Endodermal cell (in vitro differentiated cells): ENCODE results near the gene CTSA. TPM values are rescaled to one million over a fixed set of nuclear protein-coding genes. Genes with fewer than 3 reads are reported as not detected.
"Not testable (repeated sequence)": the region's sequence is repeated elsewhere in the genome, so short reads cannot be mapped to it uniquely, and the experiment has no call there.

Source experiments
- DNase-seq: peaks from one replicate; pipeline ENCODE4 v3.0.0-alpha.2; 2017
- H3K27ac ChIP-seq: 2 replicates; pipeline ENCODE4 v1.5.1; 2013; ENCODE audit warnings: mild to moderate bottlenecking, low read depth, low read length, moderate library complexity
- H3K27me3 ChIP-seq: 2 replicates; pipeline ENCODE4 v1.6.1; 2013; ENCODE audit warnings: mild to moderate bottlenecking, low read length, moderate library complexity; ENCODE audit not compliant: insufficient read depth, control insufficient read depth, poor library complexity, severe bottlenecking
- H3K36me3 ChIP-seq: 2 replicates; pipeline ENCODE4 v1.7.0; 2013; ENCODE audit warnings: mild to moderate bottlenecking, low read length, moderate library complexity; ENCODE audit not compliant: control insufficient read depth, insufficient read depth
- H3K4me1 ChIP-seq: one replicate; pipeline ENCODE4 v1.7.0; 2013; ENCODE audit warnings: low read length; ENCODE audit not compliant: control insufficient read depth, insufficient read depth
- H3K4me3 ChIP-seq: 2 replicates; pipeline ENCODE4 v1.5.1; 2013; ENCODE audit warnings: mild to moderate bottlenecking, low read length, moderate library complexity
- H3K9ac ChIP-seq: 2 replicates; pipeline ENCODE4 v1.6.1; 2013; ENCODE audit warnings: mild to moderate bottlenecking, low read length, moderate library complexity; ENCODE audit not compliant: poor library complexity, severe bottlenecking; ENCODE audit errors: extremely low read depth
- H3K9me3 ChIP-seq: 2 replicates; pipeline ENCODE4 v1.6.1; 2013; ENCODE audit warnings: mild to moderate bottlenecking, low read length, moderate library complexity; ENCODE audit not compliant: control insufficient read depth
- H3K27ac Mint-ChIP-seq: 2 replicates; pipeline ENCODE4 v1.8.0; 2020; ENCODE audit warnings: mixed read lengths
- H3K27me3 Mint-ChIP-seq: 2 replicates; pipeline ENCODE4 v1.8.0; 2021; ENCODE audit warnings: mild to moderate bottlenecking, mixed read lengths; ENCODE audit not compliant: insufficient read depth
- H3K36me3 Mint-ChIP-seq: 2 replicates; pipeline ENCODE4 v1.8.0; 2020; ENCODE audit warnings: low read depth, mixed read lengths
- H3K4me1 Mint-ChIP-seq: 2 replicates; pipeline ENCODE4 v1.8.0; 2020; ENCODE audit warnings: mixed read lengths
- H3K4me3 Mint-ChIP-seq: 2 replicates; pipeline ENCODE4 v1.8.0; 2020; ENCODE audit warnings: mild to moderate bottlenecking, moderate library complexity, mixed read lengths
- H3K9me3 Mint-ChIP-seq: 2 replicates; pipeline ENCODE4 v1.8.0; 2020; ENCODE audit warnings: mild to moderate bottlenecking, mixed read lengths
- CTCF ChIP-seq: fragments of 200-600 bp; sonication (generic); conservative IDR thresholded peaks from 2 replicates; pipeline ENCODE4 v1.5.0; 2021; ENCODE audit warnings: antibody characterized with exemption, mild to moderate bottlenecking
- WGBS, 2 experiments: methylation state at CpG; one replicate each; pipeline versions ENCODE4 v1.1.5 to v1.1.7; 2013; ENCODE audit warnings: missing lambda C conversion rate in 2 of 2, mixed read lengths in 1 of 2; ENCODE audit not compliant: insufficient coverage in 1 of 2, insufficient read length in 1 of 2; 5-methylcytosine and 5-hydroxymethylcytosine counted together
- total RNA-seq, 2 donors: library from RNA; stranded (reverse); fragmentation: NEBNext Ultra II Directional in 1 of 2; extraction: Animal tissue kit (Norgen Biotek cat#: 25700) in 1 of 2; gene quantifications; 2 replicates in 1 of 2; 3 replicates in 1 of 2; pipeline ENCODE4 v1.2.1, GENCODE V29; 2021

The CTSA gene
- total RNA-seq, 2 donors from 2014 or later: 70.7 to 84.8 TPM

- Histone ChIP-seq H3K27me3 (no peaks in the 10 kb centered on the region), H3K9ac (no peak overlapping the region), H3K4me3 (no peak overlapping the region), H3K4me1 (no peaks in the 10 kb centered on the region), H3K27ac (no peak overlapping the region), H3K9me3 (no peaks in the 10 kb centered on the region), H3K36me3 (peaks cover 66% of the 10 kb centered on the region)
- Mint-ChIP-seq H3K9me3 (no peaks in the 10 kb centered on the region), H3K36me3 (peaks cover 47% of the 10 kb centered on the region), H3K27me3 (no peaks in the 10 kb centered on the region), H3K4me3 (no peak overlapping the region), H3K4me1 (no peaks in the 10 kb centered on the region), H3K27ac (no peak overlapping the region)
- WGBS, 2 experiments: 94 to 98% methylated on average over 6 to 7 of the region's 7 CpGs
- no peak for DNase-seq
- TF ChIP-seq CTCF: no peak
Measured at GRCh38 chr20:45897692-45898091, 6.6 kb downstream of the CTSA start.

GRCh38 chr20:45898285-45898684 is 7.2 kb downstream of the CTSA start:
- no peaks in the 10 kb centered on the region for H3K27me3 ChIP-seq
- 90 to 100% methylated on average over 5 to 12 of the region's 12 CpGs for WGBS, 2 experiments
- H3K9me3 ChIP-seq: no peaks in the 10 kb centered on the region
- Mint-ChIP-seq H3K27ac (no peak overlapping the region), H3K27me3 (no peaks in the 10 kb centered on the region), H3K36me3 (peaks cover 48% of the 10 kb centered on the region), H3K4me1 (no peaks in the 10 kb centered on the region), H3K4me3 (no peak overlapping the region), H3K9me3 (no peaks in the 10 kb centered on the region)
- no peak overlapping the region for H3K27ac ChIP-seq
- no peaks in the 10 kb centered on the region for H3K4me1 ChIP-seq
- H3K36me3 ChIP-seq: peaks cover 66% of the 10 kb centered on the region
- H3K4me3 ChIP-seq: no peak overlapping the region
- no peak for DNase-seq
- no peak for TF ChIP-seq CTCF
- H3K9ac ChIP-seq: no peak overlapping the region

- Mint-ChIP-seq H3K27ac (no peak overlapping the region), H3K9me3 (no peaks in the 10 kb centered on the region), H3K4me1 (no peaks in the 10 kb centered on the region), H3K36me3 (peaks cover 51% of the 10 kb centered on the region), H3K27me3 (no peaks in the 10 kb centered on the region), H3K4me3 (no peak overlapping the region)
- Histone ChIP-seq H3K9ac (no peak overlapping the region), H3K4me3 (no peak overlapping the region), H3K9me3 (no peaks in the 10 kb centered on the region), H3K4me1 (no peaks in the 10 kb centered on the region), H3K27me3 (no peaks in the 10 kb centered on the region), H3K36me3 (peaks cover 66% of the 10 kb centered on the region), H3K27ac (no peak overlapping the region)
- TF ChIP-seq CTCF: no peak
- DNase-seq: no peak
- 84 to 94% methylated on average over 5 to 12 of the region's 13 CpGs for WGBS, 2 experiments
Measured at GRCh38 chr20:45899046-45899835, 8.1 kb downstream of the CTSA start.

- H3K27me3 Mint-ChIP-seq: not testable (repeated sequence)
Measured at GRCh38 chr20:45901332-45901731, 10.2 kb downstream of the CTSA start.

More at GRCh38 chr20:45901332-45901731, 10.2 kb downstream of the CTSA start:
- 90 to 93% methylated on average over 5 to 6 of the region's 6 CpGs for WGBS, 2 experiments
- not testable (repeated sequence) for H3K4me3 Mint-ChIP-seq, H3K4me1 ChIP-seq, H3K27ac Mint-ChIP-seq, H3K9me3 Mint-ChIP-seq, H3K9ac ChIP-seq, H3K4me3 ChIP-seq, H3K9me3 ChIP-seq, H3K4me1 Mint-ChIP-seq, DNase-seq, H3K27me3 ChIP-seq, H3K27ac ChIP-seq
- H3K36me3 ChIP-seq: peaks cover 78% of the 10 kb centered on the region
- peaks cover 63% of the 10 kb centered on the region for H3K36me3 Mint-ChIP-seq
